Colonic mucosa (tissue), 4 donors: ENCODE data around the gene EPHA2. TPM values are rescaled to one million over a fixed set of nuclear protein-coding genes. Genes with fewer than 3 reads are reported as not detected.

ENCODE experiments used
- DNase-seq: peaks from one replicate; pipeline ENCODE4 v3.0.0-alpha.2; 2020
- H3K27ac ChIP-seq: fragments of 200-600 bp; one replicate; pipeline ENCODE4 v1.8.0; 2021
- H3K27me3 ChIP-seq: fragments of 200-600 bp; one replicate; pipeline ENCODE4 v1.8.0; 2021
- H3K36me3 ChIP-seq: fragments of 200-600 bp; one replicate; pipeline ENCODE4 v1.8.0; 2021
- H3K4me1 ChIP-seq: fragments of 200-600 bp; one replicate; pipeline ENCODE4 v1.8.0; 2021; ENCODE audit warnings: mild to moderate bottlenecking
- H3K4me3 ChIP-seq: fragments of 200-600 bp; one replicate; pipeline ENCODE4 v1.8.0; 2021
- H3K9ac ChIP-seq, 2 donors: one replicate each; pipeline ENCODE4 v1.7.0; 2013; ENCODE audit warnings: control low read depth in 2 of 2, low read depth in 2 of 2, low read length in 2 of 2
- H3K9me3 ChIP-seq: fragments of 200-600 bp; one replicate; pipeline ENCODE4 v1.8.0; 2021
- intact Hi-C: fragments of 100-400 bp; cut with DNase I; formaldehyde crosslinking; loops from one replicate; pipeline ENCODE4 v1.14.1; 2022
- total RNA-seq, 2 donors: library from RNA; stranded (reverse); fragmentation: NEBNext Ultra II Directional in 1 of 2; extraction: Animal tissue kit (Norgen Biotek cat#: 25700) in 1 of 2; gene quantifications; one replicate each; pipeline ENCODE4 v1.2.1, GENCODE V29; 2021
- TF ChIP-seq, protein P1 (sequence below): fragments of 200-600 bp; IDR thresholded peaks from one replicate; pipeline ENCODE4 v1.8.0; 2022; ENCODE audit warnings: antibody characterized with exemption, mild to moderate bottlenecking
- donor health status: healthy.
- donor health status: DM: no; HTN: no; CAD: no.
- donor health status: DM: no; HTN: no; CAD: no.

The EPHA2 gene
- total RNA-seq, 2 donors from 2014 or later = 15.7 to 40.8 TPM

GRCh38 chr1:16099412-16099811, 56.5 kb downstream of the EPHA2 start:
- Histone ChIP-seq H3K27ac (no peak overlapping the region), H3K9ac (no peak overlapping the region), H3K9me3 (no peaks in the 10 kb centered on the region), H3K27me3 (no peaks in the 10 kb centered on the region), H3K4me1 (no peaks in the 10 kb centered on the region), H3K36me3 (no peaks in the 10 kb centered on the region), H3K4me3 (no peak overlapping the region)
- DNase-seq = no peak
- intact Hi-C loops = no loop called here
- TF ChIP-seq, protein P1, sequence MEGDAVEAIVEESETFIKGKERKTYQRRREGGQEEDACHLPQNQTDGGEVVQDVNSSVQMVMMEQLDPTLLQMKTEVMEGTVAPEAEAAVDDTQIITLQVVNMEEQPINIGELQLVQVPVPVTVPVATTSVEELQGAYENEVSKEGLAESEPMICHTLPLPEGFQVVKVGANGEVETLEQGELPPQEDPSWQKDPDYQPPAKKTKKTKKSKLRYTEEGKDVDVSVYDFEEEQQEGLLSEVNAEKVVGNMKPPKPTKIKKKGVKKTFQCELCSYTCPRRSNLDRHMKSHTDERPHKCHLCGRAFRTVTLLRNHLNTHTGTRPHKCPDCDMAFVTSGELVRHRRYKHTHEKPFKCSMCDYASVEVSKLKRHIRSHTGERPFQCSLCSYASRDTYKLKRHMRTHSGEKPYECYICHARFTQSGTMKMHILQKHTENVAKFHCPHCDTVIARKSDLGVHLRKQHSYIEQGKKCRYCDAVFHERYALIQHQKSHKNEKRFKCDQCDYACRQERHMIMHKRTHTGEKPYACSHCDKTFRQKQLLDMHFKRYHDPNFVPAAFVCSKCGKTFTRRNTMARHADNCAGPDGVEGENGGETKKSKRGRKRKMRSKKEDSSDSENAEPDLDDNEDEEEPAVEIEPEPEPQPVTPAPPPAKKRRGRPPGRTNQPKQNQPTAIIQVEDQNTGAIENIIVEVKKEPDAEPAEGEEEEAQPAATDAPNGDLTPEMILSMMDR = no peak

GRCh38 chr1:16095447-16095846, 60.4 kb downstream of the EPHA2 start:
- TF ChIP-seq, protein P1 = no peak
- Histone ChIP-seq H3K36me3 (no peaks in the 10 kb centered on the region), H3K27ac (no peak overlapping the region), H3K4me3 (no peak overlapping the region), H3K9ac (no peak overlapping the region), H3K4me1 (no peaks in the 10 kb centered on the region), H3K9me3 (no peaks in the 10 kb centered on the region), H3K27me3 (no peaks in the 10 kb centered on the region)
- DNase-seq = no peak
- intact Hi-C loops = no loop called here

- no peaks in the 10 kb centered on the region for H3K36me3 ChIP-seq
- no peak for DNase-seq
- H3K27me3 ChIP-seq = no peaks in the 10 kb centered on the region
- TF ChIP-seq, protein P1 = no peak
- no peaks in the 10 kb centered on the region for H3K9me3 ChIP-seq
- intact Hi-C loops = no loop called here
- no peak overlapping the region for H3K27ac ChIP-seq
- no peak overlapping the region for H3K9ac ChIP-seq
- H3K4me1 ChIP-seq = no peaks in the 10 kb centered on the region
- H3K4me3 ChIP-seq = no peak overlapping the region
These were observed 61.3 kb downstream of the EPHA2 start for GRCh38 chr1:16094453-16095158.

GRCh38 chr1:16093611-16094010, 62.3 kb downstream of the EPHA2 start:
- TF ChIP-seq, protein P1 = no peak
- H3K9me3 ChIP-seq = no peaks in the 10 kb centered on the region
- no peak overlapping the region for H3K4me3 ChIP-seq
- intact Hi-C loops = no loop called here
- no peak for DNase-seq
- no peaks in the 10 kb centered on the region for H3K4me1 ChIP-seq
- H3K27ac ChIP-seq = no peak overlapping the region
- no peak overlapping the region for H3K9ac ChIP-seq
- H3K36me3 ChIP-seq = no peaks in the 10 kb centered on the region
- no peaks in the 10 kb centered on the region for H3K27me3 ChIP-seq

GRCh38 chr1:16092923-16093511, 62.9 kb downstream of the EPHA2 start:
- no peak for DNase-seq
- Histone ChIP-seq H3K4me3 (no peak overlapping the region), H3K4me1 (no peaks in the 10 kb centered on the region), H3K27me3 (no peaks in the 10 kb centered on the region), H3K36me3 (no peaks in the 10 kb centered on the region), H3K9me3 (no peaks in the 10 kb centered on the region), H3K27ac (no peak overlapping the region), H3K9ac (no peak overlapping the region)
- intact Hi-C loops = no loop called here
- TF ChIP-seq, protein P1 = no peak
